HG02943 (cell line): Measurements from ENCODE around the gene CC2D1A.
"Not testable (repeated sequence)": the region's sequence is repeated elsewhere in the genome, so short reads cannot be mapped to it uniquely, and the experiment has no call there.

Experiments
- ATAC-seq: cut with Tn5 transposase; IDR thresholded peaks from one replicate; pipeline ENCODE4 v1.9.1; 2021; ENCODE audit warnings: mild to moderate bottlenecking, low read depth, moderate library complexity; ENCODE audit not compliant: unreplicated experiment

The CC2D1A gene

DNA sequence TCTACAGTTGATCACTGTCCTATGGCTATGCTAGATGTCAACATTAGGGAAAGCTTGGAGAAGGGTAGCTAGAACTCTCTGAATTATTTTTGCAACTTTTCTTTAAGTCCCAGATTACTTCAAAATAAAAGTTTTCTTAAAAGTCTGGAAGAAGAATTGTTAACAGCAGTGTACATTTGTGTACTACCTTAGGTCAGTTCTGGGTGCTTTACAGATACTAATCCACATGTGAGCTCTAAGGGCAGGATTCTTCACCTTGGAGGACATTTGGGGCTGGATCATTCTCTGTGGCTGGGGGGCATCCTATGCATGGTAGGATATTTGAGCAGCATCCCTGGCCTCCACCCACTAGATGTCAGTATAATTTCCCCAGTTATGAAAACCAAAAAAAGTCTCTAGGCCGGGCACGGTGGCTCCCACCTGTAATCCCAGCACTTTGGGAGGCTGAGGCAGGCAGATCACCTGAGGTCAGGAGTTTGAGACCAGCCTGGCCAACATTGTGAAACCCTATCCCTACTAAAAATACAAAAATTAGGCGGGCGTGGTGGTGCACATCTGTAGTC, 2.9 kb upstream of the CC2D1A start:
- no peak for ATAC-seq

DNA sequence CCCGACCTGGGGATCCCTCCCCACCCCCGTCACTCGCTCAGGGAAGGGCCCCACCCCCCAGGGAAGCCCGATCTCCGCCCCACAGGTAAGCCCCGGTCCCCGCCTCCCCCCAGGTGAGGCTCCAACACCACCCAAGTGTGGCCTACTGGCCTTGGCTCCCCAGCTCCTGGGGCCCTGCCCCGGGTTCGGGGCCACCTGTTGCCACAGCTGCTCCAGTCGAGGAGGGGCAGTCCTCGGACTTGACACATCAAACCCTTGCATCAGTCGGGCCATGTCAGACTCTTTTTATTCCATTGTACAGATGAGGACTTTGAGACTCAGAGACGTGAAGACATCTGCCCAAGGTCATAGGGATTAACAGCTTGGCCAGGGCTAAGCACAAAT, 512 bp downstream of the CC2D1A start:
- no peak for ATAC-seq

DNA sequence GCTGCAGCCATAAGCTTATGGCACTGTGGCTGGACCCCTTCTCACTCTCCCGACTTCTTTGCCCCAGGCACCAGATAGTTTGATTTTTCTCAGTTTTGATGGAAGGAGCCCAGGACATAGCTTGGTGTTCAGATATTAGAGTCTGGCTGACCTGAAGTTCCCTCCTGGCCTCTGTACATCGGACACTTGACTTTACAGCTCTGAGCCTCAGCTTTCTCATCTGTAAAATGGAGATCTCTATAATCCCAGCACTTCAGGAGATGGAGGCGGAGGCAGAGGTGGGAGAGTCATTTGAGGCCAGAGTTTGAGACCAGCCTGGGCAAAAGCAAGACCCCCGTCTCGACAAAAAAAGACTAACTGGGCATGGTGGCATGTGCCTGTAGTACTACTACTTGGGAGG, 909 bp downstream of the CC2D1A start:
- no peak for ATAC-seq

DNA sequence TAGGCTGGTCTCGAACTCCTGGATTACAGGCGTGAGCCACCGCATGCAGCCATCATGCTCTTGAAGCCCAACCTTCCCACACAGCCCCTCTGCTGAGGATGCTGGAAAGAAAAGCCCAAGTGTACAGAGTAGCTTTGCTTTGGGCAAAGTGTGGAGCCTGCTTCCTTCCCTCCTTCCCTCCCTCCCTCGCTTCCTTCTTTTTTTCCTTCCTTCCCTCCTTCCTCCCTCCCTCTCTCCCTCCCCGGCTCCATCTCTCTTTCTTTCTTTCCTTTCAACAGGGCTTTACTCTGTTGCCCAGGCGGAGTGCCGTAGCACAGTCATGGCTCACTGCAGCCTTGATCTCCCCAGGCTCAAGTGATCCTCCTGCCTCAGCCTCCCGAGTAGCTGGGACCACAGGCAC, 2.7 kb downstream of the CC2D1A start:
- ATAC-seq = no peak

DNA sequence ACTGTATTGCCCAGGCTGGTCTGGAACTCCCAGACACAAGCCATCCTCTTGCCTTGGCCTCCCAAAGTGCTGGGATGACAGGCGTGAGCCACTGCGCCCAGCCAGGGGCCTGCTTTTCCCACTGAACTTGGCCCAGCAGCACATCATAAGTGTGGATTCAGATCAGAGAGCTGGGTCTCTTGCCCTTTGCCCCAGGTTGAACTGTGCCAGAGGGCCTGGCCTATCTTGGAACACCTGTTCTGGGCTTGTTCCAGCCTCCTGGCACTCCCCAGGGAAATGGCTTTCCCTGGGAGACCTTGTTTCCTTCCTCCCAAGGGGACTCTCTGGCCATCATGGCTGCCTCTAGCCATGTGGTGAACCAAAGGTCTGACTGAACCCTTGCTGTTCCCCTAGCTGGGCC, 3.4 kb downstream of the CC2D1A start:
- ATAC-seq = no peak

DNA sequence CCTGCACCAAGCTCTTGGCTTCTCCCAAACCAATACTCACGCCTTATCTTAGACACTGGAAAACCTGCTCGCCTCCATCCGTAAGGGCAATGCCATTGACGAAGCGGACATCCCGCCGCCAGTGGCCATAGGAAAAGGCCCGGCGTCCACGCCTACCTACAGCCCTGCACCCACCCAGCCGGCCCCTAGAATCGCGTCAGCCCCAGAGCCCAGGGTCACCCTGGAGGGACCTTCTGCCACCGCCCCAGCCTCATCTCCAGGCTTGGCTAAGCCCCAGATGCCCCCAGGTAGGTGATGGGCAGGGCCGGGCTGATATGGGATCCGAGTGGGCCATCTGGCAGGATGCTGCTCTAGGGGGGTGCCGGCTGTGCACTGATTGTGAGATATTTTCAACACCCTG, 7.4 kb downstream of the CC2D1A start:
- ATAC-seq = no peak

DNA sequence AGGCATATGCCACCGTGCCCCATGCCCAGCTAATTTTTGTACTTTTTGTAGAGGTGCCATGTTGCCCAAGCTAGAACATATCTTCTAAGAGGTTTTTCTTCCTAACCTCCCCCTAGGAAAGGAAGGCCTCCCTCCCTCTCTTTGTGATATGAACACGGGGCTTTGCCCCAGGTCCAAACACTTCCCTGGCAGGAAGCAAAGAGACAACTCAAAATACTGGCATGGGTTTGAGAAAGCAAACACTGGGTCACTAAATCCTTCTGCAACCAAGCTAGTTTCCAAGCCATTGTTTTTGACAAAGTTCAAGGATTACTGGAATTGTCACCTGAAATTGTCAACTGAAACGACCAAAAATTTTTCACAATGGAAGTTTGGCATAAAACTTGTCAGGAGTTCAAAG, 8.8 kb downstream of the CC2D1A start:
- no peak for ATAC-seq

DNA sequence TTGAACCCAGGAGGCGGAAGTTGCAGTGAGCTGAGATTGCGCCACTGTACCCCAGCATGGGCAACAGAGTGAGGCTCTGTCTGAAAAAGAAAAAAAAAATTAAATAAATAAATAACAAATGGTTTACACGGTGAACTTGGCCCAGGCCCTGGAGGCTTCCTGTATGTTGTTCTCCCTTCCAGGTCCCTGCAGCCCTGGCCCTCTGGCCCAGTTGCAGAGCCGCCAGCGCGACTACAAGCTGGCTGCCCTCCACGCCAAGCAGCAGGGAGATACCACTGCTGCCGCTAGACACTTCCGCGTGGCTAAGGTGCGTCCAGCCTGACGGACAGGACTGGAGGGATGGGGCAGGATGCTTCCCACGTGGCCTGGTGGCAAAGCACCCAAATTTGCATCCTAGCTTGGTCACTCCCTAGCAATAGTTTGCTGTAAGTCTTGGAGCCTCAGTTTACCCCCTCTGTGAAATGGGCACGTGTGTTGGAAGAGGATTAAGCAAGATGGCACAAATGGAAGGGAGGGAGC, 11.9 kb downstream of the CC2D1A start:
- ATAC-seq = no peak

DNA sequence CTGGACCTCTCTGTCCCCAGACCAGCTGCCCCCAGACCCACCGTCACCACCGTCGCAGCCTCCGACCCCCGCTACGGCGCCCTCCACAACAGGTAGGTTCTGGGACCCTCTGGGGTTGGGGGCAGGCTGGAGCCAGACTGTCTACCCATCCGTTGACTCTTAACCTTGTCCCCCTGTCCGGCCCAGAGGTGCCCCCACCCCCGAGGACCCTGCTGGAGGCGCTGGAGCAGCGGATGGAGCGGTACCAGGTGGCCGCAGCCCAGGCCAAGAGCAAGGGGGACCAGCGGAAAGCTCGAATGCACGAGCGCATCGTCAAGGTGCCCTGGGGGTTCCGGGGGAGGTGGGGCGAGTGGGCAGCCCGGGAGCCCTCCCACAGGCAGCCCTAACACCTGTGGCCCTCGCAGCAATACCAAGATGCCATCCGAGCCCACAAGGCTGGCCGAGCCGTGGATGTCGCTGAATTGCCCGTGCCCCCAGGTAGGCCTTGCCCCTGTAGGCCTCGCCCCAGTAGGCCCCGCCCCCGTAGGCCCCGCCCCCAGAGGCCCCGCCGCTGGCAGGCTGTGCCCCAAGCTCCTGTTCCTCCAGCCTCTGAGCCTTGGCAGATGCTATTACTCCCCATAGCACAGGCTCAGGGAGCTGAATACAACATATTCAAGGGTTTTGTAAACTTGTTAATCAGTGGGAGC, 12.9 kb downstream of the CC2D1A start:
- no peak for ATAC-seq

DNA sequence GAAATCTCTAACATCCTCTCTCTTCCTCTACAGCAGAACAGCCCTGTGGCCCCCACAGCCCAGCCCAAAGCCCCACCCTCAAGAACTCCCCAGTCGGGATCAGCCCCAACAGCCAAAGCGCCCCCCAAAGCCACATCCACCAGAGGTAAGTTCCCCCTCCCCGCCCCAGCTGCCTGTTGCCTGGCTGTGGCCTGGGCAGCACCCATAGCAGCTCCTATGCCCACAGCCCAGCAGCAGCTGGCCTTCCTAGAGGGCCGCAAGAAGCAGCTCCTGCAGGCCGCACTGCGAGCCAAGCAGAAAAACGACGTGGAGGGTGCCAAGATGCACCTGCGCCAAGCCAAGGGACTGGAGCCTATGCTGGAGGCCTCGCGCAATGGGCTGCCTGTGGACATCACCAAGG, 14.5 kb downstream of the CC2D1A start:
- no peak for ATAC-seq

DNA sequence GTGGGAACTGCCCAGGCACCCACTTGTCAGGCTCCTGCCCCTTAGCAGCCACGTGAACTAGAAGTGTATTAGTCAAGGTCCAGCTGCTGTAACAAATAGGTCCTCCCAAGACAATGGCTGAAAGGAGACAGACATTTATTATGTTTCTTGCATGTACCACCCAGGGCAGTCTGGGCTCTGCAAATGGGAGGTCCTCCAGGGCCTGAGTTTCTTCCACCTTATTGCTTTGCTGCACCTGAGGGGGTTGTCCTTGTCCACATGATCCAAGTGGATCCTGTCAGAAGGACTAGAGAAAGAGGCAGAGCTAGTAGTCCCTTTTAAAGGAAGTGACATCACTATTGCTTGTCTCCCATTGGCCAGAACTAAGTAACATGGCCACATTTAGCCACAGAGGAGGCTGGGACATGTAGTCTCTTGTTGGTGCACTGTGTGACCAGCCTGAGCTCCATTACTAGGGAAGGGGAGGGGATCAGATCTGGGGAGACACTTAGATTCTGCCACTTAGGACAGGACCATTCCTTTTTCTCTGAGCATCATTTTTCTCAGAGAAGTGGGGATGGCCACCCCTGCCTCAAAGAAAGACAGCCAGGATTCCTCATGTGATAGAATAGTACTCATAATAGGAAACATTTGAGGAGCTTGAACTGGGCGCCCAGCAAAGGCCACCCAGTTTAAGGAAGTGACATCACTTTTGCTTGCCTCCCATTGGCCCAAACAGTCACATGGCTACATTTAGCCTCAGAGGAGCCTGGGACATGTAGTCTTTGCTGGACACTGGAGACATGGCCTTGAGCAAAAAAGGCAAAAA, 15.1 kb downstream of the CC2D1A start:
- no peak for ATAC-seq

DNA sequence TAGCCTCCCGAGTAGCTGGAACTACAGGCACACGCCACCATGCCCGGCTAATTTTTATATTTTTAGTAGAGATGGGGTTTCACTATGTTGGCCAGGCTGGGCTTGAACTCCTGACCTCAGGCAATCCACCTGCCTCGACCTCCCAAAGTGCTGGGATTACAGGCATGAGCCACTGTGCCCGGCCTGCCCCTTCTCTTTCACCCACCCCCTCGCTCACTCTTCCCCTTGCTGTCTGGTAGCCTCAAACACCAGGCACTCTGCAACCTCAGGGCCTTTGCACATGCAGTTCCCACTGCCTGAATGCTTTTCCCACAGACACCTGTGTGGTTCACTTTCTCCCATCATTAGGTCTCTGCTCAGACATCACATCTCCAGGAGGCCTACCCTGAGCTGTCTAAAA, 16.1 kb downstream of the CC2D1A start:
- not testable (repeated sequence) for ATAC-seq

DNA sequence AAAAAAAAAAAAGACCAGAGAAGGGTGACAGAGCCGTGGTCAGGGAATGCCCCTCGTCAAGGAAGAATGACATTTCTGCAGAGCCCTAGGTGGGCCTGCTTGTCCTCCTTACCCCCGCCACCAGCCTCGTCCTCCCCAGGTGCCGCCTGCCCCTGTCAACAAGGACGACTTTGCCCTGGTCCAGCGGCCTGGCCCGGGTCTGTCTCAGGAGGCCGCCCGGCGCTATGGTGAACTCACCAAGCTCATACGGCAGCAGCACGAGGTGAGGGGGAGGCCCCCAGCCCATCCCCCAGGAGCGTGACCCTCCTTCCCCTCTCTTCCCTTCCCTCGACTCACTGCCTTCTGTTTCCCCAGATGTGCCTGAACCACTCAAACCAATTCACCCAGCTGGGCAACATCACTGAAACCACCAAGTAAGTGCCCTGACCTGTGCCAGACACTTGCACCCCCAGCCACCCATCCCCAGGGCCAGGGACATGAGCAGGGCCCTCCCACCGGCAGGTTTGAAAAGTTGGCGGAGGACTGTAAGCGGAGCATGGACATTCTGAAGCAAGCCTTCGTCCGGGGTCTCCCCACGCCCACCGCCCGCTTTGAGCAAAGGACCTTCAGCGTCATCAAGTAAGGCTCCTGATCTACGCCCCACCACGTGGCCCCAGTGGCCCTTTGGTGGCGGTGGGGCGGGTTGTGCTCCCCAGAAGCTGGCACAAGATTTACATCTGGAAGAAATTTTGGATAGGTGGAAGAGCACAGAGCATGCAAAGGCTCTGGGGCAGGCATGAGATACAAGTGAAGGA, 17.4 kb downstream of the CC2D1A start:
- ATAC-seq = no peak

DNA sequence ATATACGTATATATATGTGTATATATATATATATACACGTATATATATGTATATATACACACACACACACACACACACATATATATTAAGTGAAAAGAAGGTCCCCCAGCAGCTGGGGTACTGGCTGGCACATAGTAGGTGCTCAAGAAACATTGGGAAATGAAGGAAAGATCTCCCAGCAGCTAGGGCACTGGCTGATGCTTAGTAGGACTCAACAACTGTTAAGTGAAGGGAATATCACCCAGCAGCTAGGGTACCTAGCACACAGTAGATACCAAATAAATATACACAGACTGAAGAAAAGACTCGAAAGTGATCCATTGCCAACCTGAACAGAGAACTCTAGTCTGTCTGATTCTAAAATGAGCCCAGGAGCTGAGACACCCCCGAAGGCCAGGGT, 20.0 kb downstream of the CC2D1A start:
- no peak for ATAC-seq

DNA sequence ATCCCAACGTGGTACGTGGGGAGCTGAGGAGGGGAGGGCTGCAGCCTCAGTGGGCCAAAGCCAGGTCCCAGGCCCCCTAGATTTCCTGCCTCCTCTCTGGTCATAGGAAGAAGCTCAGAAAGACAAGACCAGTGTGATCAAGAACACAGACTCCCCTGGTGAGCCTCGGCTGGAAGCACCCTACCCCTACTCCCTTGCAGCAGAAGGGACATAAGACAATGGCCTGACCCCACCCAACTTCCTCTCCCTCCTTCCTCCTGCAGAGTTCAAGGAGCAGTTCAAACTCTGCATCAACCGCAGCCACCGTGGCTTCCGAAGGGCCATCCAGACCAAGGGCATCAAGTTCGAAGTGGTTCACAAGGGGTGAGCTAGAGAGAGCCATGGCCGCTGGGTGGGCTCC, 20.7 kb downstream of the CC2D1A start:
- ATAC-seq = no peak

DNA sequence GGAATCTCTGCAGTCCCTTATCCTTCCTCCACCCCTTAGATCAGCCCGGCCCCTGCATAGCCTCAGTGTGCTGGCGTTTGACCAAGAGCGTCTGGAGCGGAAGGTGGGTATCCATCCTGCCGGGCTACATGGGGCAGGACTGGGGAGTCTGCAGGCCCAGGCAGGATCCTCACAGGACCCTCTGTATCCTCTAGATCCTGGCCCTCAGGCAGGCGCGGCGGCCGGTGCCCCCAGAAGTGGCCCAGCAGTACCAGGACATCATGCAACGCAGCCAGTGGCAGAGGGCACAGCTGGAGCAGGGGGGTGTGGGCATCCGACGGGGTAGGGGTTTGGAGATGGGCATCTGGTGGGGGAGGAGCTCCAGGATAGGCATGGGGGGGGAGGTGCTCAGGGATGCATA, 23.3 kb downstream of the CC2D1A start:
- ATAC-seq = no peak

DNA sequence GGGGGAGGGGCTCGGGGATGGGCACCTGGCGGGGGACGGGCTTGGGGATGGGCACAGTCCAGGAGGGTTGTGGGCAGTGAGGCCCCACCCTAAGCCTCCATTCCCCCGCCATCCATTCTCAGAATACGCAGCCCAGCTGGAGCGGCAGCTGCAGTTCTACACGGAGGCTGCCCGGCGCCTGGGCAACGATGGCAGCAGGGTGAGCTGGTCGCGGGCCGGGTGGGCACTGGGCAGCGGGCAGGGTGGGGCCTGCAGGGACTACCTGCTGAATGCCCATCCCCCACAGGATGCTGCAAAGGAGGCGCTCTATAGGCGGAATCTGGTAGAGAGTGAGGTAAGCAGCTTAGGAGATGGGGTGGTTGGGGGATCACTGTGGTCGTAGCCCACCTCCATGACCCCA, 24.0 kb downstream of the CC2D1A start:
- ATAC-seq = no peak

DNA sequence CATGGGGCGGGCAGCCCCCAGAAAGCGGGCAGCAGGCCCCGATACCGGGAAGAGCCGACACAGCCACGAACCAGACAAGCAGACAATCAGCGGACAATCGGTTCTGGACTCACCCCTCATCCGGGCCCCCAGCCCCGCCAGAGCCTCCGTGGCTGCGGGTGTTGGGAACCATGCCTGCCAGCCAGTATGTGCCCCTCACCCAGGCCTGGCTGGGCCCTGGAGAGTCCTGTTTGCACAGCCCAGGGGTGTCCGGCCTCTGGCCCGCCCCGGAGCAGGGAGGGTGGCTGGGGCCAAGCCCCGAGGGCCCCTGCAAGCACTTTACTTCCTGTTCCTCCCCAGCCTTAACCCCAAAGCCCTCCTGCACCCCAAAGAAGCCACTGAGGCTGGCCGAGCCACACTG, 24.4 kb downstream of the CC2D1A start:
- ATAC-seq = no peak

DNA sequence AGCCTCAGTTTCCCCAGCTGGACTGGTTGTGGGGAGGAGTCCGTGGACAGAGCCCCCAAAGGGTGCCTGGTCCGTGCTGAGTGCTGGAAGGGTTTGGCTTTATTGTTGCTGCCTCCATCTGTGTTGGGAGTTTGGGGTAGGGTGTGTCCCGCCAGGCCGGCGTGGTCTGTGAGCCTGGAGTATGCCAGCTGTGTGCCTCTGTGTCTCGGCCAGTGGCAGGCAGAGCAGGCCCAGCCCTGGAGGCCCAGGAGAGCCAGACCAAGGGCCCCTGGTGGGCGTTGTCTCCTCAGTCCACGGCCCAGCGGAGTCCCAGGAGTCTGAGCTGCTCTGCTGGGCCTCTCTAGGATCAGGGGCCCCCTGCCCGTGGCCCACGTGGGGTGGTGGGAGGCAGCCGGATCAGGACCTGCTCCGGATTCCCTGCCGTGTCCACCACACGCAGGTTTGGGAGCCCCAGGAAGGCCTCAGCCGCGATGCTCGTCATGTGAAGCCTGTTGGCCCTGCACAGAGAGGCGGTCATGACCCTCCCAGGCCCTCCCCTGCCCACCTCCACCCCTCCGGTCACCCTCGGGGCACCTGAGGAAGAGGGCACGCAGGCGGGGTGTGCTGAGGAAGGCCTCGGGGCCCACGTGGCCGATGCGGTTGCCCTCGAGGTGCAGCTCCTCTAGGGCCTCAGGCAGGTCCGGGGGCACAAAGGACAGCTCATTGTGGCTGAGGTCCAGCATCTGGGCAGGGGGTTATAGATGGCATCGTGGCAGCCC, 25.6 kb downstream of the CC2D1A start:
- no peak for ATAC-seq

DNA sequence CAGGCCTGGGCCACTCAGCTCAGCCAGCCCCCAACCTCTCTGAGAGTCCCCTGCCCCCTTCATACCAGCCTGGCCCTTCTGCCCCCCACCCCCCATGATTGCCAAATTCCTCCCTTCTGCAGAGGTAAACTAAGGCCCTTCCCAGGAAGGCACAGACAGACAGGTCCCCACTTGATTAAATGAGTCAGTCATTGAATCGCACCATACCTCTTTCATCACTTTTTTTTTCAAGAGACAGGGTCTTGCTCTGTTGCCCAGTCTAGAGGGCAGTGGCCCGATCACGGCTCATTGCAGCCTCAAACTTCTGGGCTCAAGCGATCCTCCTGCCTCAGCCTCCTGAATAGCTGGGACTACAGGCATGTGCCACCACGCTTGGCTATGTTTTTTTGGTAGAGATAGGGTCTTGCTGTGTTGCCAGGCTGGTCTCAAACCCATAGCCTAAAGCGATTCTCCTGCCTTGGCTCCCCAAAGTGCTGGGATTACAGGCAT, 26.2 kb downstream of the CC2D1A start:
- no peak for ATAC-seq
